ENCODE data around the gene TRABD2A. TPM values are rescaled to one million over a fixed set of nuclear protein-coding genes. Genes with fewer than 3 reads are reported as not detected.

The TRABD2A gene, protein sequence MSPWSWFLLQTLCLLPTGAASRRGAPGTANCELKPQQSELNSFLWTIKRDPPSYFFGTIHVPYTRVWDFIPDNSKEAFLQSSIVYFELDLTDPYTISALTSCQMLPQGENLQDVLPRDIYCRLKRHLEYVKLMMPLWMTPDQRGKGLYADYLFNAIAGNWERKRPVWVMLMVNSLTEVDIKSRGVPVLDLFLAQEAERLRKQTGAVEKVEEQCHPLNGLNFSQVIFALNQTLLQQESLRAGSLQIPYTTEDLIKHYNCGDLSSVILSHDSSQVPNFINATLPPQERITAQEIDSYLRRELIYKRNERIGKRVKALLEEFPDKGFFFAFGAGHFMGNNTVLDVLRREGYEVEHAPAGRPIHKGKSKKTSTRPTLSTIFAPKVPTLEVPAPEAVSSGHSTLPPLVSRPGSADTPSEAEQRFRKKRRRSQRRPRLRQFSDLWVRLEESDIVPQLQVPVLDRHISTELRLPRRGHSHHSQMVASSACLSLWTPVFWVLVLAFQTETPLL
- 10 to 100 TPM in 2 of 4 donors, 1 to 10 TPM in 2; 2.0 to 35.5 (median 14.1) TPM for polyA plus RNA-seq
- long read RNA-seq, donor 1 = 0 reads
- long read RNA-seq, donor 2, partial matches to known transcripts = 1,055 of 1,068 reads
- long read RNA-seq, donor 2, other reads (novel, unspliced or antisense) = 10 of 1,068 reads
- long read RNA-seq, donor 3, partial matches to known transcripts = 2,088 of 2,129 reads
- long read RNA-seq, donor 3, other reads (novel, unspliced or antisense) = 40 of 2,129 reads
- long read RNA-seq, donor 4 = 0 reads
- long read RNA-seq, donor 5, partial matches to known transcripts = 0 of 2 reads
- long read RNA-seq, donor 5, other reads (novel, unspliced or antisense) = 0 of 2 reads
- long read RNA-seq, donor 6, partial matches to known transcripts = 0 of 5 reads
- long read RNA-seq, donor 6, other reads (novel, unspliced or antisense) = 0 of 5 reads
- long read RNA-seq, donor 7 = 0 reads
- long read RNA-seq, donor 8 = 0 reads
- long read RNA-seq, donor 9, partial matches to known transcripts = 0 of 1 reads
- long read RNA-seq, donor 9, other reads (novel, unspliced or antisense) = 0 of 1 reads
- long read RNA-seq, donor 10, transcript TRABD2A-203 (7 exons, 1,975 nt) = major isoform, 7 of 3,668 reads
- long read RNA-seq, donor 10, partial matches to known transcripts = 512 of 3,668 reads
- long read RNA-seq, donor 10, other reads (novel, unspliced or antisense) = 3,148 of 3,668 reads

DNA sequence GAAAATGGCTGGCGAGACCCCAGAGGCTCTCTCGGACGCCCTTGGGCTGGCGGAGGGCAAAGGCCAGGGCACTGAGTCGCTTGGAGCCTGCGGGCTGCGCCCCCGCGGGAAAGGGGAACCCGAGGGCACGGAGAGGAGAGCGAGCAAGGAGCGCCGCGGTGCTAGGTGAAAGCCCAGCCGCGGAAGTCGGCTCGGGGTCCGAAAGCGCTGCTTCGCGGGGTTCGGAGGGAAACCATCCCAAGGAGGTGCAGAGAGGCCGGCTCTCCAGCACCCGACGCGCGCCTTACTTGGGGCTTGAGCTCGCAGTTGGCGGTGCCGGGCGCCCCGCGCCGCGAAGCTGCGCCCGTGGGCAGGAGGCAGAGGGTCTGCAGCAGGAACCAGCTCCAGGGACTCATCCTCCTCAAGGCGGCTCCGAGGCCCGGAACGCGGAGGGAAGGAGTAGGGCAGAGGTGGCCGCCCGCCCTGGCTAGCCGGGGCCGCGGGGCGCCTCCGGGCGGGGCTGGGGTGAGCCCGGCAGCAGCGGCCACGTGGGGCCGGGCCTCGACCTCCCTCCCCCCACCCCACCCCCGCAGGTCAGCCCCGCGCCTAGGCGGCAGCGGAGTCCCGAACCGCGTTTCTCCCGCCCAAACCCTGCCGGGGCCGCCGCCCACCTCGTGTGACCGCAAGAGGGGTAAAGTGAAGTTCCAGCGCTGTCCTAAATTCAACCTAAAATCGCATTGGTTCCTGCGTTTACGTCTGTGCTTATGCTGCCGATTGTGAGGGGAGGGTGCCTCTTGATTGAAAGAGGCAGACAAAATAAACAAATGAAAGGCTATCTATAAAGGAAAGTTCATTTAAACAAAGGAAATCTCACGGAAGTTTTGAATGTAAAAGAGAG, at the start of gene TRABD2A:
TRABD2A (minus strand) TSS at position 440 of the 877 bp plus-strand sequence; CDS start at position 395, 45 bp downstream.
- 0 to 1% (median 1%) methylated on average over 76 to 77 of the region's 77 CpGs for WGBS, 3 donors
- no peaks in the 10 kb centered on the region for H3K9me3 ChIP-seq (ENCODE audit: control insufficient read depth in 2 of 2, insufficient read depth in 1 of 2, low read depth in 1 of 2, low read length in 1 of 2)
- FAIRE-seq (no peak), DNase-seq (peak; percentile 38 to 64)
- H3K27me3 ChIP-seq (ENCODE audit: control insufficient read depth in 3 of 3, insufficient read depth in 3 of 3, low read length in 3 of 3) = peaks cover 0 to 17% (median 0%) of the 10 kb centered on the region in 3 donors
- no peaks in the 10 kb centered on the region for H3K4me1 ChIP-seq (ENCODE audit: control insufficient read depth in 3 of 3, insufficient read depth in 2 of 3, low read depth in 1 of 3, low read length in 2 of 3)
- no peaks in the 10 kb centered on the region for H3K36me3 ChIP-seq (ENCODE audit: control insufficient read depth in 3 of 3, insufficient read depth in 2 of 3, low read depth in 1 of 3, low read length in 3 of 3)
- H3K27ac ChIP-seq (ENCODE audit: low read depth in 1 of 3, low read length in 2 of 3) = peak within 1 kb of the TSS; percentile 2 to 49 (median 32)
- H3K4me3 ChIP-seq (ENCODE audit: low read depth in 1 of 3, low read length in 3 of 3) = peak within 1 kb of the TSS; percentile 61 to 73 (median 72)

DNA sequence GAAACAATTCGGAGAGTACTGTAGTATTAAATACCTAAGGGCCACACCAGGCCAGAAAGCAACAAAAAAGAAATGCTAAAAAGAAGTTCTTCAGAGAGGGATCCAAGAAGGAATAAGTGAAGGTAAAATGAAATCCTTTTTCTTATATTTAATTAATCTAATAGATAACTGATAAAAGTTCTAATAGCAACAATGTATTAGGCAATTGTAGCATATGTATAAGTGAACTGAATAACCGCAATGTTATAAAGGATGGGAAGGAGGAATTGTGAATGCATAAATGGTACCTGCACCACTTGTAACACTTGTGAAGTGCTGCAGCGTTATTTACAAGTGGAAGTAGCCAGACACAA, 46.4 kb upstream of the TRABD2A start:
- Histone ChIP-seq H3K4me3 (ENCODE audit: low read depth in 1 of 3, low read length in 3 of 3) (no peak overlapping the region), H3K36me3 (ENCODE audit: control insufficient read depth in 3 of 3, insufficient read depth in 2 of 3, low read depth in 1 of 3, low read length in 3 of 3) (no peaks in the 10 kb centered on the region), H3K27me3 (ENCODE audit: control insufficient read depth in 3 of 3, insufficient read depth in 3 of 3, low read length in 3 of 3) (no peaks in the 10 kb centered on the region), H3K9me3 (ENCODE audit: control insufficient read depth in 2 of 2, insufficient read depth in 1 of 2, low read depth in 1 of 2, low read length in 1 of 2) (no peaks in the 10 kb centered on the region), H3K4me1 (ENCODE audit: control insufficient read depth in 3 of 3, insufficient read depth in 2 of 3, low read depth in 1 of 3, low read length in 2 of 3) (peaks cover 0 to 8% (median 3%) of the 10 kb centered on the region in 3 donors), H3K27ac (ENCODE audit: low read depth in 1 of 3, low read length in 2 of 3) (no peak overlapping the region)
- no peak for FAIRE-seq
- WGBS, 3 donors = 45 to 48% (median 47%) methylated on average over 3 of the region's 3 CpGs
- DNase-seq = no peak

DNA sequence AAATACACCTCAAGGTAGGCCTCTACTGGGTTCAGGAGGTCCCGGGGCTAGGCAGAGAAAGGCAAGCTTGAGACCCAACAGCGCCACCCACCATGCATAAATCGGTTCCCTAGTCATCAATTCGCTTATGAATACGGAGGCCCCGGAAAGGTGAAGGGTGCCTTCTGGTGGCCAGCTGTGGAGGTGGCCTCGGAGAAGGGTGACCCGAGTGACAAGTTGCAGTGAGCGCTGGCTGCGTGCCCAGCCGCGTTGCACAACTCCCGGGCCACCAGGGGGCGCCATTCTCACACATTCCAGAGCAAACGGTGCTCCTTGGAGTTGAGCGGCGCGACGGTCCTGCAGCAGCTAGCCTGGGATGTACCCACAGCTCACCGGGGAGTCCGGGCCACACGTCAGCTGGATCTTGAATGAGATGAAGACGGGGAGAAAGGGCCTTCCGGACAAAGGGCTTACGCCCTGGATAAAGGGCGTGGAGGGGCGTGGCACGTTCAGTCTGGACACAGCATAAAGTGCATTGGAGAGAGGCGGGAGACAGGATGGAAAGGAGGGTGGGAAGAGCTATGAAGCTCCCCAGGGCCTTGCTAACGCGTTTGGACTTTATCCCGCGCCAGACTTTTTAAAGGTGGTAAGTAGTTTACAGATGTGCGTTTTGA, 45.0 kb upstream of the TRABD2A start:
- FAIRE-seq (no peak), DNase-seq (peak; percentile 97 to 98)
- 1 to 5% (median 3%) methylated on average over 32 to 34 of the region's 34 CpGs for WGBS, 3 donors
- Histone ChIP-seq H3K27me3 (ENCODE audit: control insufficient read depth in 3 of 3, insufficient read depth in 3 of 3, low read length in 3 of 3) (no peaks in the 10 kb centered on the region), H3K9me3 (ENCODE audit: control insufficient read depth in 2 of 2, insufficient read depth in 1 of 2, low read depth in 1 of 2, low read length in 1 of 2) (no peaks in the 10 kb centered on the region), H3K4me1 (ENCODE audit: control insufficient read depth in 3 of 3, insufficient read depth in 2 of 3, low read depth in 1 of 3, low read length in 2 of 3) (peaks cover 0 to 8% (median 3%) of the 10 kb centered on the region in 3 donors), H3K27ac (ENCODE audit: low read depth in 1 of 3, low read length in 2 of 3) (peak overlapping the region in 2 of 3 donors; percentile 12 to 75), H3K36me3 (ENCODE audit: control insufficient read depth in 3 of 3, insufficient read depth in 2 of 3, low read depth in 1 of 3, low read length in 3 of 3) (no peaks in the 10 kb centered on the region), H3K4me3 (ENCODE audit: low read depth in 1 of 3, low read length in 3 of 3) (peak overlapping the region in 2 of 3 donors; percentile 21 to 39)

DNA sequence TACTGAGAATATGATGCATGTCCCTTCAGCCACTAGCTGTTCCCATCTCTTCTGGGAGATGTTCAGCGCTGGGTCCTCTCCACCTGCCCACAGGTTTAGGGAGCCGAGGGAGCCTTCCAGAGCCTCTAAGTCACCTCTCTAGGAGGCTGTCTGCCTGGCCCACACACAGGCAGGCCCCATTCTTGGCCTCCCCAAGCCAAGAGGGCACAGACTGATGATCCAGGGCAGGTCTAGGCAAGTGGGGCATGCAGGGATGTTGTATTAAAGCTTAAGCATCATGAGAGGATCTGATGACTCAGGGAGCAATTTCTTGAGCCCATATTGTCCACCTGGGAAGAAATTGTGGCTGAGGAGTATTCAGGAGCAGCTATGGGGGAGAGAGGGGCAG, 44.4 kb upstream of the TRABD2A start:
- H3K4me1 ChIP-seq (ENCODE audit: control insufficient read depth in 3 of 3, insufficient read depth in 2 of 3, low read depth in 1 of 3, low read length in 2 of 3) = peaks cover 2 to 10% (median 3%) of the 10 kb centered on the region in 3 donors
- DNase-seq = no peak
- no peaks in the 10 kb centered on the region for H3K9me3 ChIP-seq (ENCODE audit: control insufficient read depth in 2 of 2, insufficient read depth in 1 of 2, low read depth in 1 of 2, low read length in 1 of 2)
- WGBS, 3 donors = 85 to 100% (median 96%) methylated on average over 2 of the region's 2 CpGs
- H3K4me3 ChIP-seq (ENCODE audit: low read depth in 1 of 3, low read length in 3 of 3) = no peak overlapping the region
- H3K36me3 ChIP-seq (ENCODE audit: control insufficient read depth in 3 of 3, insufficient read depth in 2 of 3, low read depth in 1 of 3, low read length in 3 of 3) = no peaks in the 10 kb centered on the region
- H3K27me3 ChIP-seq (ENCODE audit: control insufficient read depth in 3 of 3, insufficient read depth in 3 of 3, low read length in 3 of 3) = no peaks in the 10 kb centered on the region
- H3K27ac ChIP-seq (ENCODE audit: low read depth in 1 of 3, low read length in 2 of 3) = peak overlapping the region in 2 of 3 donors; percentile 12 to 75
- FAIRE-seq = no peak

DNA sequence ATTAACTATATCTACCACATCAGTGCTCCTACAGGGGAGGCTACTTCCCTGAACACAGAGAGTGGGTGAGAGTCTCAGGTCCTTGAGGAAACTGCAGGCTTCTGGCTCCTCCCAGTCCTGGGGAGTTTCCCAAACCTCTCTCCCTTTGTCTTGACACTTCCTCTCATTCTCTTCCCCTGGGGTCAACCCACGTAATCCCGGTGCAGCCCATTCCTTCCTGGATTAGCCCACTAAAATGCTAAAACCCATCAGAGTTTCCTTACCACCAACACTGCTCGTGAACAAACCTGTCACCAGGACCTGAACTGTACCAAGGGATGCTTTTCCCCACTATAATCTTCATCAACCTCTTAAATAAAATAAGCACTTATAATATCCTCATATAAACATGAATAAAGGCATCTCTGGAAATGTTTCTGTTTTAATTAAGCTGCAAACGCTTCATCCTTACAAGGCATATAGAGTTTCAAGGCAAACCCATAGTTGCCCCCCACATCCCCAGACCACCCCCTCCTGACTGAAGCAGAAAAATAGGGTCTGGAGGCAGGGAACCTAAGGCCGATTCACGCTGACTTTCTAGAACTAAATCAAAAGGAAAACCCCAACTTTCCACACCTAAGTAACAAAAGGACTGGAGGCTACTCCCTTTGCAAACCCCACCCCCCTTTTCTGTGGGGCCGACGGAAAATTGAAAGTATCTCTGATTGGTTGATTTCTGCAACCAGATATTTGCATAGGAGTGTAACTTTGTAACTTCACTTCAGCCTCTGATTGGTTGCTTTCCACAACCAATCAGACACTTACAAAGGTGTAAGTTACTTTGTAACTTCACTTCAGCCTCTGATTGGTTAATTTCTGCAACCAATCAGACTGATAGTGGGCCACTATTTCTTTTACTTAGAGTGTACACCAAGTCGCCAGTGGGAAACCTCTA, 43.6 kb upstream of the TRABD2A start:
- Histone ChIP-seq H3K9me3 (ENCODE audit: control insufficient read depth in 2 of 2, insufficient read depth in 1 of 2, low read depth in 1 of 2, low read length in 1 of 2) (no peaks in the 10 kb centered on the region), H3K36me3 (ENCODE audit: control insufficient read depth in 3 of 3, insufficient read depth in 2 of 3, low read depth in 1 of 3, low read length in 3 of 3) (no peaks in the 10 kb centered on the region), H3K27ac (ENCODE audit: low read depth in 1 of 3, low read length in 2 of 3) (peak overlapping the region in 2 of 3 donors; percentile 1 to 93), H3K4me1 (ENCODE audit: control insufficient read depth in 3 of 3, insufficient read depth in 2 of 3, low read depth in 1 of 3, low read length in 2 of 3) (peaks cover 3 to 17% (median 4%) of the 10 kb centered on the region in 3 donors), H3K4me3 (ENCODE audit: low read depth in 1 of 3, low read length in 3 of 3) (no peak overlapping the region), H3K27me3 (ENCODE audit: control insufficient read depth in 3 of 3, insufficient read depth in 3 of 3, low read length in 3 of 3) (no peaks in the 10 kb centered on the region)
- FAIRE-seq (no peak), DNase-seq (peak in 1 of 2 donors; percentile 83)
- WGBS, 3 donors = 31 to 39% (median 32%) methylated on average over 9 of the region's 9 CpGs

DNA sequence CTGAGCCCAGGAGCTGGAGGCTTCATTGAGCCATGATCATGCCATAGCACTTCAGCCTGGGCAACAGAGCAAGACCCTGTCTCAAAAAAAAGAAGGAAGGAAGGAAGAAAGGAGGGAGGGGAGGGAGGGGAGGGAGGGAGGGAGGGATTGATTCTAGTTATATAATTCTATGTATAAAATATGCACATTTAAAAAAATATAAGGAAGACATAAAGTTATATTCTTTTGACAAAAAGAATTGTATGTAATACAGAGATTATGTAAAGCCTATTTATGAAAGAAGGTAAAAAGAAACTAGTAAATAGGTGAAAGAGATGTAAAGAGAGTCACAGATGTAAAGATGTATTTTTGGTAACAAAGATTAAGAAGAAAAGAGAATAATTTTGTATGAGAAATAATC, 42.1 kb upstream of the TRABD2A start:
- Histone ChIP-seq H3K9me3 (ENCODE audit: control insufficient read depth in 2 of 2, insufficient read depth in 1 of 2, low read depth in 1 of 2, low read length in 1 of 2) (no peaks in the 10 kb centered on the region), H3K4me3 (ENCODE audit: low read depth in 1 of 3, low read length in 3 of 3) (no peak overlapping the region), H3K4me1 (ENCODE audit: control insufficient read depth in 3 of 3, insufficient read depth in 2 of 3, low read depth in 1 of 3, low read length in 2 of 3) (peaks cover 3 to 17% (median 4%) of the 10 kb centered on the region in 3 donors), H3K27ac (ENCODE audit: low read depth in 1 of 3, low read length in 2 of 3) (no peak overlapping the region), H3K27me3 (ENCODE audit: control insufficient read depth in 3 of 3, insufficient read depth in 3 of 3, low read length in 3 of 3) (no peaks in the 10 kb centered on the region), H3K36me3 (ENCODE audit: control insufficient read depth in 3 of 3, insufficient read depth in 2 of 3, low read depth in 1 of 3, low read length in 3 of 3) (no peaks in the 10 kb centered on the region)
- FAIRE-seq (no peak), DNase-seq (no peak)
